CD4-positive, alpha-beta memory T cell (primary cell): Measurements from ENCODE around the gene TMEM59L. TPM values are rescaled to one million over a fixed set of nuclear protein-coding genes. Genes with fewer than 3 reads are reported as not detected.

Experiments
- CTCF ChIA-PET: fragments of 350-600 bp; sonication (Branson Sonifier 250); formaldehyde crosslinking; loops from one replicate; lab custom pipeline; 2021; ENCODE audit warnings: inconsistent platforms; ENCODE audit not compliant: partially characterized antibody; lab: Charles Lee
- POLR2A ChIA-PET: fragments of 350-600 bp; sonication (Branson Sonifier 250); formaldehyde crosslinking; loops from one replicate; lab custom pipeline; 2021; ENCODE audit not compliant: partially characterized antibody; lab: Charles Lee
- DNase-seq, 5 donors: peaks; one replicate each; pipeline versions ENCODE4 v3.0.0 to v3.0.0-alpha.2; 2020 to 2022; ENCODE audit warnings: mixed read lengths in 1 of 5
- H3K27ac ChIP-seq: one replicate; pipeline ENCODE4 v1.7.0; 2013; ENCODE audit warnings: low read depth, low read length
- H3K27me3 ChIP-seq: 2 replicates; pipeline ENCODE4 v1.7.0; 2013; ENCODE audit warnings: mild to moderate bottlenecking, low read length, moderate library complexity; ENCODE audit not compliant: insufficient read depth
- H3K36me3 ChIP-seq: 2 replicates; pipeline ENCODE4 v1.7.0; 2013; ENCODE audit warnings: mild to moderate bottlenecking, low read length, moderate library complexity; ENCODE audit not compliant: insufficient read depth
- H3K4me1 ChIP-seq: 2 replicates; pipeline ENCODE4 v1.7.0; 2013; ENCODE audit warnings: mild to moderate bottlenecking, low read length, moderate library complexity; ENCODE audit not compliant: insufficient read depth
- H3K4me3 ChIP-seq, 2 donors: one replicate each; pipeline ENCODE4 v1.7.0; 2013; ENCODE audit warnings: low read length in 2 of 2, mild to moderate bottlenecking in 1 of 2
- H3K9me3 ChIP-seq, 2 donors: one replicate each; pipeline ENCODE4 v1.7.0; 2013; ENCODE audit warnings: low read length in 2 of 2, control low read depth in 1 of 2; ENCODE audit not compliant: control insufficient read depth in 1 of 2
- H3K27ac Mint-ChIP-seq, 7 donors: one replicate each; pipeline ENCODE4 v1.8.0; 2020 to 2021; ENCODE audit warnings: mixed read lengths in 7 of 7, mild to moderate bottlenecking in 6 of 7, inconsistent platforms in 3 of 7, moderate library complexity in 3 of 7
- H3K27me3 Mint-ChIP-seq, 2 donors: one replicate each; pipeline ENCODE4 v1.8.0; 2020 to 2021; ENCODE audit warnings: mixed read lengths in 2 of 2
- H3K36me3 Mint-ChIP-seq, 2 donors: one replicate each; pipeline ENCODE4 v1.8.0; 2020 to 2021; ENCODE audit warnings: mixed read lengths in 2 of 2, inconsistent platforms in 1 of 2, mild to moderate bottlenecking in 1 of 2
- H3K4me1 Mint-ChIP-seq, 4 donors: one replicate each; pipeline ENCODE4 v1.8.0; 2020 to 2021; ENCODE audit warnings: mixed read lengths in 4 of 4, mild to moderate bottlenecking in 1 of 4
- H3K4me3 Mint-ChIP-seq, 8 donors: one replicate each; pipeline ENCODE4 v1.8.0; 2020 to 2021; ENCODE audit warnings: mixed read lengths in 8 of 8, mild to moderate bottlenecking in 7 of 8, moderate library complexity in 6 of 8, inconsistent platforms in 3 of 8
- H3K9me3 Mint-ChIP-seq, 8 donors: one replicate each; pipeline ENCODE4 v1.8.0; 2020 to 2021; ENCODE audit warnings: mixed read lengths in 8 of 8, mild to moderate bottlenecking in 5 of 8, inconsistent platforms in 3 of 8, moderate library complexity in 1 of 8
- intact Hi-C: fragments of 100-400 bp; cut with micrococcal nuclease; formaldehyde crosslinking; loops from one replicate; pipeline ENCODE4 v1.15.1; 2023
- polyA plus RNA-seq, 2 donors: library from polyadenylated mRNA; unstranded; fragments of 300-500 nt; fragmentation: Illumina TruSeq; gene quantifications; one replicate each; pipeline ENCODE4 v1.2.3, GENCODE V29; 2021
- total RNA-seq, 2 experiments: library from RNA; stranded (reverse); gene quantifications; one replicate each; pipeline ENCODE4 v1.2.3, GENCODE V29; 2021

Gene TMEM59L
- total and polyA plus RNA-seq, 4 experiments from 2014 or later, result not detected

DNA sequence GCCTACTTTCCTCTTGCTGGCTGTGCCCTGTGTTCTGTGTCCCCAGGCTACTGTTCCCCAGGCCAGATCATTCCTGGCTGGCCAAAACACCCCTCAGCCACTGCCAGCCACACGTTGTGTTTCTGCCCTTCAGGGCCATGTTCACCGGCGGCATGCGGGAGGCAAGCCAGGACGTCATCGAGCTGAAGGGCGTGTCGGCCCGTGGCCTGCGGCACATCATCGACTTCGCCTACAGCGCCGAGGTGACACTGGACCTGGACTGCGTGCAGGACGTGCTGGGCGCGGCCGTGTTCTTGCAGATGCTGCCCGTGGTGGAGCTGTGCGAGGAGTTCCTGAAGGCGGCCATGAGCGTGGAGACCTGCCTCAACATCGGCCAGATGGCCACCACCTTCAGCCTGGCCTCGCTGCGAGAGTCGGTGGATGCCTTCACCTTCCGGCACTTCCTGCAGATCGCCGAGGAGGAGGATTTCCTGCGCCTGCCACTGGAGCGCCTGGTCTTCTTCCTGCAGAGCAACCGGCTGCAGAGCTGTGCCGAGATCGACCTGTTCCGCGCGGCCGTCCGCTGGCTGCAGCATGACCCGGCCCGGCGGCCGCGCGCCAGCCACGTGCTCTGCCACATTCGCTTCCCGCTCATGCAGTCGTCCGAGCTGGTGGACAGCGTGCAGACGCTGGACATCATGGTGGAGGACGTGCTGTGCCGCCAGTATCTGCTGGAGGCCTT is 55.0 kb downstream of the TMEM59L start:
- Histone ChIP-seq H3K27me3 (no peaks in the 10 kb centered on the region), H3K9me3 (no peaks in the 10 kb centered on the region), H3K27ac (no peak overlapping the region), H3K4me3 (no peak overlapping the region), H3K36me3 (peaks cover 5% of the 10 kb centered on the region), H3K4me1 (peaks cover 4% of the 10 kb centered on the region)
- Mint-ChIP-seq H3K9me3 (no peaks in the 10 kb centered on the region), H3K27ac (peak overlapping the region in 1 of 7 donors; percentile 32), H3K4me3 (no peak overlapping the region), H3K4me1 (peaks cover 5 to 10% (median 5%) of the 10 kb centered on the region in 4 donors), H3K36me3 (peaks cover 13 to 20% of the 10 kb centered on the region in 2 donors), H3K27me3 (no peaks in the 10 kb centered on the region)
- POLR2A ChIA-PET, result no interaction called here
- no peak for DNase-seq
- intact Hi-C loops, result no loop called here
- CTCF ChIA-PET, result no interaction called here

DNA sequence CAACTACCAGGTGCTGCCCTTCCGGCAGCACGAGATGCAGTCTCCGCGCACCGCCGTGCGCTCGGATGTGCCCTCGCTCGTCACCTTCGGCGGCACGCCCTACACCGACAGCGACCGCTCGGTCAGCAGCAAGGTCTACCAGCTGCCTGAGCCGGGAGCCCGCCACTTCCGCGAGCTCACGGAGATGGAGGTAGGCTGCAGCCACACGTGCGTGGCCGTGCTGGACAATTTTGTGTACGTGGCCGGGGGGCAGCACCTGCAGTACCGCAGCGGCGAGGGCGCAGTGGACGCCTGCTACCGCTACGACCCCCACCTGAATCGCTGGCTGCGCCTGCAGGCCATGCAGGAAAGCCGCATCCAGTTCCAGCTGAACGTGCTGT is 55.6 kb downstream of the TMEM59L start:
- Mint-ChIP-seq H3K9me3 (no peaks in the 10 kb centered on the region), H3K27ac (no peak overlapping the region), H3K27me3 (no peaks in the 10 kb centered on the region), H3K4me3 (no peak overlapping the region), H3K4me1 (peaks cover 3 to 10% (median 5%) of the 10 kb centered on the region in 4 donors), H3K36me3 (peaks cover 13 to 20% of the 10 kb centered on the region in 2 donors)
- no peak overlapping the region for H3K4me3 ChIP-seq
- ChIA-PET CTCF (no interaction called here), POLR2A (no interaction called here)
- no peaks in the 10 kb centered on the region for H3K27me3 ChIP-seq
- peaks cover 4% of the 10 kb centered on the region for H3K4me1 ChIP-seq
- no peak overlapping the region for H3K27ac ChIP-seq
- no peak for DNase-seq
- H3K36me3 ChIP-seq, result peaks cover 5% of the 10 kb centered on the region
- H3K9me3 ChIP-seq, result no peaks in the 10 kb centered on the region
- intact Hi-C loops, result no loop called here

DNA sequence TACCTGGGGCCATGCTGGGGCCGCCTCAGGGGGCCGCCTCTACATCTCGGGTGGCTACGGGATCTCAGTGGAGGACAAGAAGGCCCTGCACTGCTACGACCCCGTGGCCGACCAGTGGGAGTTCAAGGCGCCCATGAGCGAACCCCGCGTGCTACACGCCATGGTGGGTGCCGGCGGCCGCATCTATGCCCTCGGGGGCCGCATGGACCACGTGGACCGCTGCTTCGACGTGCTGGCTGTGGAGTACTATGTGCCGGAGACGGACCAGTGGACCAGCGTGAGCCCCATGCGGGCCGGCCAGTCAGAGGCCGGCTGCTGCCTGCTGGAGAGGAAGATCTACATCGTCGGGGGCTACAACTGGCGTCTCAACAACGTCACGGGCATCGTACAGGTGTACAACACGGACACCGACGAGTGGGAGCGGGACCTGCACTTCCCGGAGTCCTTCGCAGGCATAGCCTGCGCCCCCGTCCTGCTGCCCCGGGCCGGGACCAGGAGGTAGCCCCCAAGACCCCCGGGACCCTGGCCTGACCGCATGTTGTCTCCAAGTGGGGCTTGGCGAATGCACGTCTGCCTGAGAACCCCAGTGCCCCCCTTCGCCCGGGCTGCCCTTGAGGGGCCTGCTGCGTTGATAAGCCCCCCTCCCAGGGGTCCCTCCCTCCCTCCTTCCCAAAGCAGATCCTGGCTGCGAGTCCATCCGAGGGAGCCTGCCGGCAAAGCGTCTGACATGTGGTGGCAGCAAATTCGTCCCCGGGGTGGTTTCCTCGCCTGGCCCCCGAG is 56.3 kb downstream of the TMEM59L start:
- H3K27me3 ChIP-seq, result no peaks in the 10 kb centered on the region
- Mint-ChIP-seq H3K4me3 (no peak overlapping the region), H3K36me3 (peaks cover 13 to 20% of the 10 kb centered on the region in 2 donors), H3K27ac (no peak overlapping the region), H3K4me1 (peaks cover 0 to 3% (median 2%) of the 10 kb centered on the region in 4 donors), H3K27me3 (no peaks in the 10 kb centered on the region), H3K9me3 (no peaks in the 10 kb centered on the region)
- POLR2A ChIA-PET, result no interaction called here
- no peak for DNase-seq
- no peak overlapping the region for H3K4me3 ChIP-seq
- no peaks in the 10 kb centered on the region for H3K9me3 ChIP-seq
- H3K27ac ChIP-seq, result no peak overlapping the region
- H3K36me3 ChIP-seq, result peaks cover 5% of the 10 kb centered on the region
- intact Hi-C loops, result no loop called here
- peaks cover 3% of the 10 kb centered on the region for H3K4me1 ChIP-seq
- CTCF ChIA-PET, result no interaction called here

DNA sequence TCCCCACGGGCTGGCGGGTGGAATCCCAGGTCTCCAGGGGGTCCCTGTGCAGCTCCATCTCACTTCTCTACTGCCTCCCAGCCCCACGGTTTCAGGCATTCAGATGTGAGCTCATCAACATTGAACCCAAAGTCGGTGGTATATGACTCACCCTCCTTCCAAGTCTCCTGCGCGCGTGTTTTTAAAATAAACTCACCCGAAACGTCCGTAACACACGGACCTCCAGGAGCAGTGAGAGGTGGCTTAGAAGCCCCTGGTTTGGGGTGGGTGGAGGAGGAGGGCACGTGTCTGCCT is 56.8 kb downstream of the TMEM59L start:
- Histone ChIP-seq H3K9me3 (no peaks in the 10 kb centered on the region), H3K36me3 (peaks cover 5% of the 10 kb centered on the region), H3K27ac (no peak overlapping the region), H3K27me3 (no peaks in the 10 kb centered on the region), H3K4me3 (no peak overlapping the region), H3K4me1 (no peaks in the 10 kb centered on the region)
- Mint-ChIP-seq H3K4me3 (no peak overlapping the region), H3K27ac (no peak overlapping the region), H3K27me3 (no peaks in the 10 kb centered on the region), H3K4me1 (peaks cover 0 to 1% (median 0%) of the 10 kb centered on the region in 4 donors), H3K9me3 (no peaks in the 10 kb centered on the region), H3K36me3 (peaks cover 13 to 20% of the 10 kb centered on the region in 2 donors)
- intact Hi-C loops, result no loop called here
- ChIA-PET POLR2A (no interaction called here), CTCF (no interaction called here)
- no peak for DNase-seq

DNA sequence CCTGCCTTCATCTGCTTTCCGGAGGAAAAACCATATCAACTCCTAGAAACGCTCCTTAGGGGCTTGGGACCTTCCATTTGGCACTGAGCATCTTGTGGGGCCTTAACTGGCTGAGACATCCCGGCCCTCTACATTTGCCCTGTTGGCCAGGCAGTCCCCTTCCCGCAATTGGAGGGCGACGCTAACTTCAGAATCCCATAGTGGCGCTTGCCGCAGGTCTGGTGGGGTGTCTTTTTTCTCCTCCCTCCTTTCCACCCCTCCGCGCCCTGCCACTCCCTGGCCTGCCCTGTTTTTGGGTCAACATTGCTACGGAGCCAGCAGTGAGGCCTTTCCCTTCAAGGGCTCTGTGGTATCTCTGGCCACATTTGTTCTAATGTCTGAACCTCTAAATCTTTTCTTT is 57.2 kb downstream of the TMEM59L start:
- Histone ChIP-seq H3K9me3 (no peaks in the 10 kb centered on the region), H3K4me3 (no peak overlapping the region), H3K27ac (no peak overlapping the region), H3K4me1 (no peaks in the 10 kb centered on the region), H3K36me3 (peaks cover 5% of the 10 kb centered on the region), H3K27me3 (no peaks in the 10 kb centered on the region)
- peaks cover 13 to 20% of the 10 kb centered on the region in 2 donors for H3K36me3 Mint-ChIP-seq
- no peaks in the 10 kb centered on the region for H3K27me3 Mint-ChIP-seq
- peaks cover 0 to 1% (median 0%) of the 10 kb centered on the region in 4 donors for H3K4me1 Mint-ChIP-seq
- no peak overlapping the region for H3K4me3 Mint-ChIP-seq
- intact Hi-C loops, result no loop called here
- no peaks in the 10 kb centered on the region for H3K9me3 Mint-ChIP-seq
- ChIA-PET POLR2A (no interaction called here), CTCF (no interaction called here)
- no peak for DNase-seq
- no peak overlapping the region for H3K27ac Mint-ChIP-seq

DNA sequence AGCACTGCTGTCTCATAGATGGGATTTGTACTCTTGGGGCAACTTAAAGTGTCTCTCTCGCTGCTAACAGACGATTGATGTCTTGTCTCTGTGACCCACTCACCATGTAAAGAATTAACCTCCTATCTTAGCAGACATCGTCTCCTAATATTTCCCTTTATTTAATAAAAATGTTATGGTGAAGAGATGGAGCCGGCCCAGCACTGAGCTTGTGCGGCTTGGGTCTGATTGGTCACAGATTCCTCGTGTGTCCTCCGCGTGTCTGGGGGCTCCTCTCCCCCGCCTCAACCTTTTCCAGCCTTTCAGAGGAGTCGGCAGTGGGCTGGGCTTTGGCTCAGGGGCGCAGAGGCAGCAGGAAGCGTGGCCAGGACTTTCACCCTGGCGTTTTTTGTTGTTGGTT is 57.6 kb downstream of the TMEM59L start:
- no peaks in the 10 kb centered on the region for H3K9me3 ChIP-seq
- no peaks in the 10 kb centered on the region for H3K27me3 ChIP-seq
- H3K36me3 Mint-ChIP-seq, result peaks cover 13 to 20% of the 10 kb centered on the region in 2 donors
- H3K27ac Mint-ChIP-seq, result no peak overlapping the region
- no peak overlapping the region for H3K4me3 ChIP-seq
- H3K4me1 ChIP-seq, result no peaks in the 10 kb centered on the region
- no peaks in the 10 kb centered on the region for H3K27me3 Mint-ChIP-seq
- ChIA-PET CTCF (no interaction called here), POLR2A (no interaction called here)
- H3K4me3 Mint-ChIP-seq, result no peak overlapping the region
- H3K4me1 Mint-ChIP-seq, result peaks cover 0 to 1% (median 0%) of the 10 kb centered on the region in 4 donors
- DNase-seq, result no peak
- peaks cover 5% of the 10 kb centered on the region for H3K36me3 ChIP-seq
- intact Hi-C loops, result no loop called here
- no peaks in the 10 kb centered on the region for H3K9me3 Mint-ChIP-seq
- H3K27ac ChIP-seq, result no peak overlapping the region
